ENCODE measurements around the gene PARVA. TPM values are rescaled to one million over a fixed set of nuclear protein-coding genes. Genes with fewer than 3 reads are reported as not detected.

The PARVA gene
- polyA plus RNA-seq, 1 experiment = 142 TPM

DNA sequence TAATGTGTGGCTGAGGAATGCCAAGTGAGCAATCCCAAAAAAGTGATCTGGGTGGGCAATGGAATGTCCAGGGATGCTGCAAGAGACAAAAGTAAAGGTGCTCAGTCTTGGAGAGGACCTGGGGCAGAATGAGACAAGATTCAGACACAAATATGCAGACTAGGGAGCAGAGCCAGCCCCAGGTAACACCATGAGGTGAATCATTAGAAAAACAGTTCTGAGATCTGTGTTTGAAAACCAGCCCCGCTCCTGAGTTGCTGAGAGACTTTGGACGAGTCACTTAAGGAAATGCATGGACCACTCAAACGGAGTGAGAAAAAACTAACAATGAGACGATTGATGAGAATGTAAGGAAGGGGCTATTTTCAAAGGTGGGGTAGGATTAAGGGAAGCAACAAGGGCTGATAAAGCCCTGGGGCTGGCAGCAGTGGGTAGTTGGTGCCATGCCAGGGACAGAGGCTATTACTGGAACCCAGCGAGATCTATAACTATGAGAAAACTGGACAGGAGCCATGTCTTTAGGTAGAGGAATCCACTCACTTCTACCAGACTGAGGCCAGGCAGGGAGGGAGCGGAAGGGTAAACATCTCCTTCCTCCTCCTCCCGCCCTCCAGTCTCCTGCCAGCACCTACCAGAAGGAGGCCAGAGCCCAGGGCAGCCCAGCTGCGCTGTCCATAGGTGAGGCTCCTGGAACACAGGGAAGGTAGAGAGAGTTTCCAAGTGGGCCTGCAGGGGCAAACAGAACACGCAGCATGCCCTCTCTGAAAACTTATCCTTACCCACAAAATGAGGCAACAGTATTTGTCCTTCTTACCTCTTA is 166.4 kb downstream of the PARVA start:
- Histone ChIP-seq H3K9me3 (ENCODE audit: control insufficient read depth, insufficient read depth, low read length) (no peaks in the 10 kb centered on the region), H3K4me3 (ENCODE audit: low read depth, low read length) (no peak overlapping the region), H3K27ac (ENCODE audit: low read depth, low read length) (no peak overlapping the region), H3K27me3 (ENCODE audit: control insufficient read depth, insufficient read depth, low read length) (no peaks in the 10 kb centered on the region)
- DNase-seq (ENCODE audit: low read depth, low spot score) = no peak
- TF ChIP-seq, protein P1, sequence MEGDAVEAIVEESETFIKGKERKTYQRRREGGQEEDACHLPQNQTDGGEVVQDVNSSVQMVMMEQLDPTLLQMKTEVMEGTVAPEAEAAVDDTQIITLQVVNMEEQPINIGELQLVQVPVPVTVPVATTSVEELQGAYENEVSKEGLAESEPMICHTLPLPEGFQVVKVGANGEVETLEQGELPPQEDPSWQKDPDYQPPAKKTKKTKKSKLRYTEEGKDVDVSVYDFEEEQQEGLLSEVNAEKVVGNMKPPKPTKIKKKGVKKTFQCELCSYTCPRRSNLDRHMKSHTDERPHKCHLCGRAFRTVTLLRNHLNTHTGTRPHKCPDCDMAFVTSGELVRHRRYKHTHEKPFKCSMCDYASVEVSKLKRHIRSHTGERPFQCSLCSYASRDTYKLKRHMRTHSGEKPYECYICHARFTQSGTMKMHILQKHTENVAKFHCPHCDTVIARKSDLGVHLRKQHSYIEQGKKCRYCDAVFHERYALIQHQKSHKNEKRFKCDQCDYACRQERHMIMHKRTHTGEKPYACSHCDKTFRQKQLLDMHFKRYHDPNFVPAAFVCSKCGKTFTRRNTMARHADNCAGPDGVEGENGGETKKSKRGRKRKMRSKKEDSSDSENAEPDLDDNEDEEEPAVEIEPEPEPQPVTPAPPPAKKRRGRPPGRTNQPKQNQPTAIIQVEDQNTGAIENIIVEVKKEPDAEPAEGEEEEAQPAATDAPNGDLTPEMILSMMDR (IDR thresholded peaks at IDR 0.05; ENCODE audit: low read depth, low read length) = 0 out of 2 replicates have a peak, but pooled peaks have one; percentile 9
- POLR2A ChIA-PET = no interaction called here
- CTCF ChIA-PET = no interaction called here

GRCh38 chr11:12544986-12545775 is 167.8 kb downstream of the PARVA start:
- H3K4me3 ChIP-seq (ENCODE audit: low read depth, low read length) = no peak overlapping the region
- H3K27me3 ChIP-seq (ENCODE audit: control insufficient read depth, insufficient read depth, low read length) = no peaks in the 10 kb centered on the region
- TF ChIP-seq, protein P1 (IDR thresholded peaks at IDR 0.05; ENCODE audit: low read depth, low read length) = no peak
- no peak for DNase-seq (ENCODE audit: low read depth, low spot score)
- no peaks in the 10 kb centered on the region for H3K9me3 ChIP-seq (ENCODE audit: control insufficient read depth, insufficient read depth, low read length)
- CTCF ChIA-PET = interaction anchor here (0.6 kb wide), 1 partner anchor 634 kb away, joined by 10 read pairs; no protein-coding TSS in a partner anchor
- no peak overlapping the region for H3K27ac ChIP-seq (ENCODE audit: low read depth, low read length)
- POLR2A ChIA-PET = interaction anchor here (0.7 kb wide), 1 partner anchor 369 kb away, joined by 4 read pairs; no protein-coding TSS in a partner anchor

GRCh38 chr11:12546122-12546521 is 168.8 kb downstream of the PARVA start:
- Histone ChIP-seq H3K27me3 (ENCODE audit: control insufficient read depth, insufficient read depth, low read length) (no peaks in the 10 kb centered on the region), H3K27ac (ENCODE audit: low read depth, low read length) (no peak overlapping the region), H3K4me3 (ENCODE audit: low read depth, low read length) (no peak overlapping the region), H3K9me3 (ENCODE audit: control insufficient read depth, insufficient read depth, low read length) (no peaks in the 10 kb centered on the region)
- POLR2A ChIA-PET = no interaction called here
- CTCF ChIA-PET = no interaction called here
- TF ChIP-seq, protein P1 (IDR thresholded peaks at IDR 0.05; ENCODE audit: low read depth, low read length) = no peak
- no peak for DNase-seq (ENCODE audit: low read depth, low spot score)

DNA sequence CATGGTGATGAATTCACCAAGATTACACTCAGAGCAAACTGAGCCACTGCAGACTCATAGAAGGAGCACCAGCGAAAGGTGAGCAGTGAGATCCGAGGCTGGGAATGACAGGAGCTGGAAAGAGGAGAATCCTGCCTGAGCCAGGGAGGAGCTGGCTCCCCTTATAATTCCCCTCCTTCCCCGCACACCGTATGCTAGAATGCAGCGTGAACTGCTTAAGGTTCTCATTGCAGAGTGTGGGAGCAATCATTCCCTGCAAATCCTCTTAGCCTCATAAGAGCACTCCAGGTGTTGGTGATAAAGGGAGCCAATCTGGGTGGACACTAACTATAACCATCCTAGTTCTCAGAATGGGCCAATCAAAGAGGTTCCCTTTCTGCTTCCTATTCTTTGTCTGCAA is 169.3 kb downstream of the PARVA start:
- Histone ChIP-seq H3K4me3 (ENCODE audit: low read depth, low read length) (no peak overlapping the region), H3K27ac (ENCODE audit: low read depth, low read length) (no peak overlapping the region), H3K27me3 (ENCODE audit: control insufficient read depth, insufficient read depth, low read length) (no peaks in the 10 kb centered on the region), H3K9me3 (ENCODE audit: control insufficient read depth, insufficient read depth, low read length) (no peaks in the 10 kb centered on the region)
- POLR2A ChIA-PET = no interaction called here
- CTCF ChIA-PET = no interaction called here
- DNase-seq (ENCODE audit: low read depth, low spot score) = no peak
- TF ChIP-seq, protein P1 (IDR thresholded peaks at IDR 0.05; ENCODE audit: low read depth, low read length) = no peak
